H1 (cell line): ENCODE data around the gene OSBPL5. TPM values are rescaled to one million over a fixed set of nuclear protein-coding genes. Genes with fewer than 3 reads are reported as not detected.

Experiments
- CTCF ChIA-PET: fragments of 300-600 bp; sonication (Branson Sonifier 250); formaldehyde crosslinking; loops from one replicate; lab custom pipeline; 2021; ENCODE audit not compliant: partially characterized antibody; lab: Charles Lee
- POLR2A ChIA-PET: fragments of 300-600 bp; sonication (Branson Sonifier 250); formaldehyde crosslinking; loops from one replicate; lab custom pipeline; 2021; ENCODE audit warnings: inconsistent platforms; ENCODE audit not compliant: partially characterized antibody; lab: Charles Lee
- DNase-seq, 2 experiments: peaks; one replicate each; pipeline versions ENCODE4 v3.0.0 to v3.0.0-alpha.2; 2010 to 2022; ENCODE audit warnings: low spot score in 2 of 2, low read depth in 1 of 2, mixed read lengths in 1 of 2
- FAIRE-seq: peaks from 2 replicates; lab custom pipeline; 2011; peaks lifted over from hg19 to GRCh38; lab: Jason Lieb, UNC
- H2AFZ ChIP-seq: 2 replicates; pipeline ENCODE4 v1.8.1; 2012; ENCODE audit warnings: low read length, inconsistent platforms
- H2AK5ac ChIP-seq: 2 replicates; pipeline ENCODE4 v1.6.1; 2013; ENCODE audit warnings: low read depth, low read length
- H2BK120ac ChIP-seq: replicated peaks from 2 replicates; pipeline ENCODE3; 2013; ENCODE audit warnings: low read depth, low read length, inconsistent platforms
- H2BK12ac ChIP-seq: 2 replicates; pipeline ENCODE4 v1.6.1; 2013; ENCODE audit warnings: low read depth, low read length
- H2BK15ac ChIP-seq: 2 replicates; pipeline ENCODE4 v1.6.1; 2013; ENCODE audit warnings: low read length
- H2BK20ac ChIP-seq: 2 replicates; pipeline ENCODE4 v1.6.1; 2013; ENCODE audit warnings: low read length
- H2BK5ac ChIP-seq: 2 replicates; pipeline ENCODE4 v1.6.1; 2013; ENCODE audit warnings: low read depth, low read length
- H3K14ac ChIP-seq: 2 replicates; pipeline ENCODE4 v1.6.1; 2013; ENCODE audit warnings: inconsistent platforms; ENCODE audit not compliant: insufficient read length
- H3K18ac ChIP-seq: 2 replicates; pipeline ENCODE4 v1.6.1; 2013; ENCODE audit warnings: low read length; ENCODE audit errors: extremely low read depth
- H3K23ac ChIP-seq: 2 replicates; pipeline ENCODE4 v1.6.1; 2013; ENCODE audit warnings: inconsistent platforms; ENCODE audit not compliant: insufficient read length
- H3K23me2 ChIP-seq: 2 replicates; pipeline ENCODE4 v1.6.1; 2013; ENCODE audit warnings: low read depth, low read length
- H3K27ac ChIP-seq: 2 replicates; pipeline ENCODE4 v1.6.1; 2011; ENCODE audit warnings: low read depth, low read length, inconsistent platforms
- H3K27me3 ChIP-seq, 4 experiments: replicated peaks in 1 of 4; 1 replicate in 1 of 4; 2 replicates in 3 of 4; pipeline versions ENCODE4 v1.6.1 to v1.8.1; 2011 to 2013; ENCODE audit warnings: low read length in 3 of 4, mild to moderate bottlenecking in 3 of 4, inconsistent platforms in 2 of 4, mixed read lengths in 2 of 4, moderate library complexity in 1 of 4; ENCODE audit not compliant: control insufficient read depth in 3 of 4, insufficient read depth in 3 of 4; ENCODE audit errors: extremely low read depth in 1 of 4
- H3K36me3 ChIP-seq, 4 experiments: 2 replicates each; pipeline versions ENCODE4 v1.6.1 to v1.8.1; 2011 to 2013; ENCODE audit warnings: mild to moderate bottlenecking in 4 of 4, low read length in 3 of 4, moderate library complexity in 2 of 4, control low read depth in 1 of 4, inconsistent platforms in 1 of 4; ENCODE audit not compliant: insufficient read depth in 4 of 4, control insufficient read depth in 2 of 4
- H3K4ac ChIP-seq: replicated peaks from 2 replicates; pipeline ENCODE3; 2013; ENCODE audit warnings: low read length, low read depth, mixed read lengths, inconsistent platforms; ENCODE audit not compliant: insufficient read length
- H3K4me1 ChIP-seq, 4 experiments: replicated peaks in 1 of 4; 1 replicate in 1 of 4; 2 replicates in 3 of 4; pipeline versions ENCODE4 v1.6.1 to v1.8.1; 2011 to 2013; ENCODE audit warnings: low read length in 3 of 4, inconsistent platforms in 2 of 4, mixed read lengths in 1 of 4; ENCODE audit not compliant: insufficient read depth in 4 of 4, control insufficient read depth in 3 of 4
- H3K4me2 ChIP-seq, 2 experiments: 2 replicates each; pipeline versions ENCODE4 v1.6.1 to v1.8.1; 2011 to 2013; ENCODE audit warnings: low read depth in 2 of 2, low read length in 2 of 2, control low read depth in 1 of 2, inconsistent platforms in 1 of 2, mild to moderate bottlenecking in 1 of 2; ENCODE audit not compliant: insufficient read depth in 1 of 2
- H3K4me3 ChIP-seq, 4 experiments: fragments of 200-600, 300-600 bp in 1 of 4; sonication (generic), shearing (Covaris generic), sonication (Bioruptor Twin) in 1 of 4; 2 replicates each; pipeline versions ENCODE4 v1.5.1 to v1.8.1; 2011 to 2016; ENCODE audit warnings: low read length in 4 of 4, low read depth in 3 of 4, control low read depth in 2 of 4, inconsistent platforms in 2 of 4, mild to moderate bottlenecking in 2 of 4, mixed read lengths in 1 of 4, moderate library complexity in 1 of 4; ENCODE audit not compliant: insufficient read depth in 2 of 4; ENCODE audit errors: extremely low read depth in 1 of 4
- H3K56ac ChIP-seq: replicated peaks from 2 replicates; pipeline ENCODE3; 2013; ENCODE audit warnings: low read depth, mild to moderate bottlenecking, mixed read lengths, low read length, inconsistent platforms; ENCODE audit not compliant: insufficient read length
- H3K79me1 ChIP-seq: 2 replicates; pipeline ENCODE4 v1.6.1; 2013; ENCODE audit warnings: low read depth, low read length, control low read depth
- H3K79me2 ChIP-seq, 2 experiments: 2 replicates each; pipeline versions ENCODE4 v1.6.1 to v1.8.1; 2012 to 2013; ENCODE audit warnings: low read length in 2 of 2, mild to moderate bottlenecking in 2 of 2, inconsistent platforms in 1 of 2; ENCODE audit not compliant: insufficient read depth in 2 of 2, control insufficient read depth in 1 of 2
- H3K9ac ChIP-seq, 4 experiments: replicated peaks in 1 of 4; 1 replicate in 1 of 4; 2 replicates in 3 of 4; pipeline versions ENCODE4 v1.6.1 to v1.8.1; 2011 to 2013; ENCODE audit warnings: low read depth in 3 of 4, low read length in 3 of 4, control low read depth in 2 of 4, mild to moderate bottlenecking in 2 of 4, moderate library complexity in 2 of 4, inconsistent platforms in 1 of 4; ENCODE audit errors: extremely low read depth in 1 of 4
- H3K9me3 ChIP-seq, 2 experiments: 2 replicates each; pipeline versions ENCODE4 v1.6.1 to v1.8.1; 2012 to 2013; ENCODE audit warnings: mild to moderate bottlenecking in 2 of 2, moderate library complexity in 2 of 2, control low read depth in 1 of 2, inconsistent platforms in 1 of 2, low read depth in 1 of 2, low read length in 1 of 2, mixed read lengths in 1 of 2; ENCODE audit not compliant: insufficient read depth in 2 of 2
- H4K20me1 ChIP-seq, 2 experiments: replicated peaks in 1 of 2; 2 replicates each; pipeline versions ENCODE3 to v1.8.1; 2011 to 2013; ENCODE audit warnings: inconsistent platforms in 2 of 2, low read length in 2 of 2, mild to moderate bottlenecking in 1 of 2; ENCODE audit not compliant: insufficient read depth in 2 of 2, control insufficient read depth in 1 of 2
- H4K5ac ChIP-seq: 2 replicates; pipeline ENCODE4 v1.6.1; 2013; ENCODE audit warnings: low read length, low read depth, mixed read lengths, inconsistent platforms; ENCODE audit not compliant: insufficient read length
- H4K8ac ChIP-seq: 2 replicates; pipeline ENCODE4 v1.8.0; 2013; ENCODE audit warnings: mild to moderate bottlenecking, moderate library complexity, low read length, inconsistent platforms; ENCODE audit not compliant: insufficient read depth; ENCODE audit errors: extremely low read depth
- H4K91ac ChIP-seq: replicated peaks from 2 replicates; pipeline ENCODE3; 2013; ENCODE audit warnings: low read length, mixed read lengths, inconsistent platforms; ENCODE audit not compliant: insufficient read length
- KDM5A ChIP-seq: fragments of 200-600 bp; IDR thresholded peaks from 2 replicates; pipeline ENCODE4 v1.7.1; 2012; ENCODE audit warnings: mild to moderate bottlenecking, low read length, inconsistent platforms, mixed read lengths
- POLR2AphosphoS5 ChIP-seq: IDR thresholded peaks from 2 replicates; pipeline ENCODE4 v1.6.1; 2011; ENCODE audit warnings: low read depth, low read length
- SAP30 ChIP-seq: fragments of 300-600 bp; sonication (generic); IDR thresholded peaks from 2 replicates; pipeline ENCODE4 v1.7.1; 2012; ENCODE audit warnings: low read length, moderate library complexity, mild to moderate bottlenecking, inconsistent platforms; ENCODE audit not compliant: insufficient read depth, insufficient replicate concordance
- WGBS, 2 experiments: shearing (Covaris generic) in 1 of 2; methylation state at CpG; one replicate each; pipeline versions ENCODE4 v1.1.6 to v1.1.7; 2013 to 2015; ENCODE audit warnings: low lambda C conversion rate in 2 of 2, mixed read lengths in 2 of 2, inconsistent platforms in 1 of 2, low coverage in 1 of 2, missing lambda C conversion rate in 1 of 2; ENCODE audit not compliant: insufficient replicate concordance in 2 of 2, insufficient coverage in 1 of 2, insufficient read length in 1 of 2; ENCODE audit errors: extremely low coverage in 1 of 2, missing lambda C conversion rate in 1 of 2; 5-methylcytosine and 5-hydroxymethylcytosine counted together
- polyA plus RNA-seq, 7 experiments: library from polyadenylated mRNA; depleted of rRNA in 3 of 7; stranded (reverse) in 5 of 7; unstranded in 2 of 7; fragments of >200 nt in 5 of 7; fragments of 200-250 nt in 2 of 7; gene quantifications; 1 replicate in 5 of 7; 2 replicates in 1 of 7; 4 replicates in 1 of 7; pipeline versions ENCODE4 v1.2.1 to v1.2.3, GENCODE V29; 2011 to 2013; ENCODE audit warnings: missing spikeins in 2 of 7, mixed read lengths in 2 of 7
- total RNA-seq: library from RNA; stranded (reverse); fragmentation: NEBNext Ultra II Directional; extraction: Animal tissue kit (Norgen Biotek cat#: 25700); gene quantifications from 2 replicates; pipeline ENCODE4 v1.2.1, GENCODE V29; 2021
- TF ChIP-seq, protein P1 (sequence below): IDR thresholded peaks from 2 replicates; pipeline ENCODE4 v1.6.1; 2011; ENCODE audit warnings: low read length, improper control_type of control experiment

The OSBPL5 gene
- total and polyA plus RNA-seq, 2 of the 8 experiments (the other 6 are each of a cell fraction or from before 2014, with no cell fraction given): 3.4 to 9.9 TPM

DNA sequence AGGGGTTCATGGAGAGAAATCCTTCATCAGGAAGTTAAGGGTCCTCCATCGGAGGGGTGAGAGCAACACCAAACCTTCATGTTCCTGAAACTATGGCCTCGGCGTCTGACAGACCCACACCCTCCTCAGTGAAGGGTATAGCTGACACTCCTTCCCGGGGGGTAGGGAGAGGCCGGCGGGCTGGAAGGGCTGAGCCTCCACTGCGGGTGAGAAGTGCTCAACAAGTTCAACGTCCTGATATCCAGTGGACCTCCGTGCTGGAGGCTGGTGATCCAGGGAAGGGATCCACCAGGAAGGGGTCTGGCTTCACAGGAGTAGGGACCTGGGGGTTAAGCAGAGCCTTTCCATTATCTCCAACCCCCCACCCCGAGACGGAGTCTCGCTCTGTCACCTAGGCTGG lies 120.2 kb downstream of the OSBPL5 start:
- Histone ChIP-seq H3K27ac (no peak overlapping the region), H2AFZ (no peak overlapping the region), H3K79me2 (peaks cover 0 to 79% of the 10 kb centered on the region in 2 experiments; a peak in 2 of 4 replicates), H3K4me1 (peaks cover 0 to 3% (median 0%) of the 10 kb centered on the region in 4 experiments; a peak in 1 of 7 replicates), H4K5ac (no peak overlapping the region), H2BK120ac (no peak overlapping the region), H3K23me2 (no peaks in the 10 kb centered on the region), H3K36me3 (peaks cover 2 to 39% (median 8%) of the 10 kb centered on the region in 4 experiments; a peak in 6 of 8 replicates), H3K9me3 (no peaks in the 10 kb centered on the region), H2BK20ac (no peak overlapping the region), H3K56ac (no peak overlapping the region), H3K27me3 (no peaks in the 10 kb centered on the region), H4K20me1 (peaks cover 33 to 66% of the 10 kb centered on the region in 2 experiments), H2BK12ac (no peak overlapping the region), H3K14ac (no peak overlapping the region), H3K4me3 (no peak overlapping the region), H3K4ac (no peak overlapping the region), H3K18ac (no peak overlapping the region), H3K9ac (no peak overlapping the region), H4K91ac (no peak overlapping the region), H2BK15ac (no peak overlapping the region), H4K8ac (no peak overlapping the region; the same call in 1 of the 2 replicates), H3K23ac (no peak overlapping the region), H3K4me2 (no peak overlapping the region), H3K79me1 (peaks cover 36% of the 10 kb centered on the region), H2BK5ac (no peak overlapping the region), H2AK5ac (no peak overlapping the region)
- FAIRE-seq: no peak
- POLR2A ChIA-PET: interaction anchor here (0.8 to 1.7 kb wide), 3 partner anchors 12 to 46 kb away, joined by 3 to 6 read pairs (median 4); partner anchors contain the start of gene CARS1
- CTCF ChIA-PET: interaction anchor here (0.9 to 20.3 kb wide), 8 partner anchors 9 to 75 kb away, joined by 3 to 434 read pairs (median 4); partner anchors contain the start of gene CARS1
- 94% methylated on average over 12 of the region's 12 CpGs; no CpG with 5 or more reads in 1 of the 2 experiments for WGBS, 2 experiments
- DNase-seq: no peak
- TF ChIP-seq, protein P1, sequence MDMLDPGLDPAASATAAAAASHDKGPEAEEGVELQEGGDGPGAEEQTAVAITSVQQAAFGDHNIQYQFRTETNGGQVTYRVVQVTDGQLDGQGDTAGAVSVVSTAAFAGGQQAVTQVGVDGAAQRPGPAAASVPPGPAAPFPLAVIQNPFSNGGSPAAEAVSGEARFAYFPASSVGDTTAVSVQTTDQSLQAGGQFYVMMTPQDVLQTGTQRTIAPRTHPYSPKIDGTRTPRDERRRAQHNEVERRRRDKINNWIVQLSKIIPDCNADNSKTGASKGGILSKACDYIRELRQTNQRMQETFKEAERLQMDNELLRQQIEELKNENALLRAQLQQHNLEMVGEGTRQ: no peak
- TF ChIP-seq SAP30 (no peak), POLR2AphosphoS5 (no peak), KDM5A (no peak)
